ENCODE data around the gene SMCO2.

- TF ChIP-seq CHD2 (IDR thresholded peaks at IDR 0.05; ENCODE audit: low read length) (no peak), POLR2A (IDR thresholded peaks at IDR 0.05; ENCODE audit: control extremely low read depth in 1 of 2, low read depth in 2 of 2, low read length in 2 of 2) (no peak), NRF1 (IDR thresholded peaks at IDR 0.05; ENCODE audit: low read depth, low read length) (no peak), TBP (IDR thresholded peaks at IDR 0.05; ENCODE audit: low read depth, low read length) (no peak), CTCF (IDR thresholded peaks at IDR 0.05; ENCODE audit: control extremely low read depth in 1 of 3, insufficient read depth in 1 of 3, low read depth in 1 of 3, low read length in 3 of 3) (no peak), POLR2AphosphoS5 (IDR thresholded peaks at IDR 0.05; ENCODE audit: low read depth, low read length) (no peak), CEBPB (IDR thresholded peaks at IDR 0.05; ENCODE audit: low read depth, low read length) (no peak), EGR1 (IDR thresholded peaks at IDR 0.05; ENCODE audit: borderline replicate concordance, low read depth, low read length) (no peak), EP300 (IDR thresholded peaks at IDR 0.05; ENCODE audit: borderline replicate concordance in 1 of 2, low read depth in 2 of 2, low read length in 2 of 2) (no peak), BCL11A (IDR thresholded peaks at IDR 0.05; ENCODE audit: low read depth in 2 of 2, low read length in 2 of 2) (no peak)
- TF ChIP-seq, protein P1, sequence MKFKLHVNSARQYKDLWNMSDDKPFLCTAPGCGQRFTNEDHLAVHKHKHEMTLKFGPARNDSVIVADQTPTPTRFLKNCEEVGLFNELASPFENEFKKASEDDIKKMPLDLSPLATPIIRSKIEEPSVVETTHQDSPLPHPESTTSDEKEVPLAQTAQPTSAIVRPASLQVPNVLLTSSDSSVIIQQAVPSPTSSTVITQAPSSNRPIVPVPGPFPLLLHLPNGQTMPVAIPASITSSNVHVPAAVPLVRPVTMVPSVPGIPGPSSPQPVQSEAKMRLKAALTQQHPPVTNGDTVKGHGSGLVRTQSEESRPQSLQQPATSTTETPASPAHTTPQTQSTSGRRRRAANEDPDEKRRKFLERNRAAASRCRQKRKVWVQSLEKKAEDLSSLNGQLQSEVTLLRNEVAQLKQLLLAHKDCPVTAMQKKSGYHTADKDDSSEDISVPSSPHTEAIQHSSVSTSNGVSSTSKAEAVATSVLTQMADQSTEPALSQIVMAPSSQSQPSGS (IDR thresholded peaks at IDR 0.05; ENCODE audit: low read length), result no peak
Observed at GRCh38 chr12:27451036-27451825, 4.7 kb downstream of the SMCO2 start.

Measured in H1 (cell line).